HEK293 (cell line): ENCODE results near the gene LRP1B.

Experiments used
- CTCF ChIA-PET: fragments of 350-600 bp; formaldehyde crosslinking; extraction: SDS; loops from one replicate; lab custom pipeline; 2021; ENCODE audit warnings: antibody characterized with exemption; lab: Yijun Ruan, JAX
- POLR2A ChIA-PET: fragments of 300-600 bp; formaldehyde crosslinking; extraction: SDS; loops from one replicate; lab custom pipeline; 2020; ENCODE audit warnings: antibody characterized with exemption, inconsistent platforms; lab: Yijun Ruan, JAX
- H3K27ac ChIP-seq: fragments of 200-500 bp; sonication (Bioruptor generic); 2 replicates; pipeline ENCODE4 v1.5.1; 2014; ENCODE audit warnings: low read depth, low read length, control low read depth, inconsistent platforms; ENCODE audit errors: extremely low read depth
- H3K36me3 ChIP-seq, 2 experiments: fragments of 200-500 bp in 1 of 2; sonication (Bioruptor generic) in 1 of 2; 1 replicate in 1 of 2; 2 replicates in 1 of 2; pipeline ENCODE4 v1.5.1; 2014 to 2017; ENCODE audit warnings: inconsistent platforms in 2 of 2, low read length in 2 of 2; ENCODE audit not compliant: control insufficient read depth in 2 of 2, insufficient read depth in 1 of 2
- H3K4me1 ChIP-seq: fragments of 200-500 bp; sonication (Bioruptor generic); 2 replicates; pipeline ENCODE4 v1.5.1; 2014; ENCODE audit warnings: mild to moderate bottlenecking, low read length, inconsistent platforms; ENCODE audit not compliant: control insufficient read depth, insufficient read depth
- H3K4me3 ChIP-seq: 2 replicates; pipeline ENCODE4 v1.5.1; 2011; ENCODE audit warnings: low read depth, mild to moderate bottlenecking, control low read depth, low read length, moderate library complexity
- H3K9me3 ChIP-seq: fragments of 200-500 bp; sonication (Bioruptor generic); 2 replicates; pipeline ENCODE4 v1.5.1; 2014; ENCODE audit warnings: low read depth, low read length, inconsistent platforms; ENCODE audit not compliant: control insufficient read depth, insufficient read depth
- AEBP2 ChIP-seq: fragments of 450-650 bp; formaldehyde crosslinking; IDR thresholded peaks from 2 replicates; pipeline ENCODE4 v1.5.1; 2016; ENCODE audit warnings: missing biosample characterization, missing genetic modification characterization, borderline replicate concordance
- BCL11A ChIP-seq: fragments of 450-650 bp; formaldehyde crosslinking; IDR thresholded peaks from 2 replicates; pipeline ENCODE4 v1.5.1; 2016; ENCODE audit warnings: low read depth, missing biosample characterization, missing genetic modification characterization
- GLI4 ChIP-seq: fragments of 450-650 bp; formaldehyde crosslinking; IDR thresholded peaks from 2 replicates; pipeline ENCODE4 v1.5.1; 2016; ENCODE audit warnings: missing biosample characterization, missing genetic modification characterization
- PRDM2 ChIP-seq: fragments of 450-650 bp; formaldehyde crosslinking; IDR thresholded peaks from 2 replicates; pipeline ENCODE4 v1.5.1; 2016; ENCODE audit warnings: missing biosample characterization, missing genetic modification characterization, borderline replicate concordance
- YY2 ChIP-seq: fragments of 450-650 bp; formaldehyde crosslinking; IDR thresholded peaks from 2 replicates; pipeline ENCODE4 v1.5.1; 2016; ENCODE audit warnings: missing biosample characterization, missing genetic modification characterization
- ZFHX2 ChIP-seq: fragments of 450-650 bp; formaldehyde crosslinking; conservative IDR thresholded peaks from 2 replicates; pipeline ENCODE4 v1.5.1; 2016; ENCODE audit warnings: missing biosample characterization, missing genetic modification characterization
- ZNF214 ChIP-seq: fragments of 450-650 bp; formaldehyde crosslinking; IDR thresholded peaks from 2 replicates; pipeline ENCODE4 v1.5.1; 2017; ENCODE audit warnings: missing biosample characterization, mild to moderate bottlenecking, missing genetic modification characterization, borderline replicate concordance
- ZNF280D ChIP-seq: fragments of 450-650 bp; formaldehyde crosslinking; IDR thresholded peaks from 2 replicates; pipeline ENCODE4 v1.5.1; 2016; ENCODE audit warnings: missing biosample characterization, missing genetic modification characterization
- ZNF391 ChIP-seq: fragments of 450-650 bp; formaldehyde crosslinking; IDR thresholded peaks from 2 replicates; pipeline ENCODE4 v1.5.1; 2016; ENCODE audit warnings: low read depth, missing biosample characterization, missing genetic modification characterization, borderline replicate concordance
- ZNF571 ChIP-seq: fragments of 450-650 bp; formaldehyde crosslinking; IDR thresholded peaks from 2 replicates; pipeline ENCODE4 v1.5.0; 2017; ENCODE audit warnings: missing biosample characterization, missing genetic modification characterization
- ZNF580 ChIP-seq: fragments of 450-650 bp; formaldehyde crosslinking; IDR thresholded peaks from 2 replicates; pipeline ENCODE4 v1.5.1; 2016; ENCODE audit warnings: missing biosample characterization, missing genetic modification characterization
- ZNF600 ChIP-seq: fragments of 450-650 bp; formaldehyde crosslinking; IDR thresholded peaks from 2 replicates; pipeline ENCODE4 v1.5.1; 2016; ENCODE audit warnings: missing biosample characterization, missing genetic modification characterization
- ZNF660 ChIP-seq: fragments of 450-650 bp; IDR thresholded peaks from 2 replicates; pipeline ENCODE4 v1.5.1; 2018; ENCODE audit warnings: missing biosample characterization, mild to moderate bottlenecking, missing genetic modification characterization
- ZNF704 ChIP-seq: fragments of 450-650 bp; formaldehyde crosslinking; IDR thresholded peaks from 2 replicates; pipeline ENCODE4 v1.5.1; 2016; ENCODE audit warnings: missing biosample characterization, missing genetic modification characterization
- ZSCAN30 ChIP-seq: fragments of 450-650 bp; IDR thresholded peaks from 2 replicates; pipeline ENCODE4 v1.5.1; 2018; ENCODE audit warnings: missing biosample characterization, mild to moderate bottlenecking, missing genetic modification characterization, moderate library complexity

The LRP1B gene

GRCh38 chr2:140472676-140473075, 1658.1 kb downstream of the LRP1B start (continued):
- TF ChIP-seq ZNF280D, result no peak
- TF ChIP-seq PRDM2 (tag by site-specific recombination), result no peak

- POLR2A ChIA-PET, result no interaction called here
- CTCF ChIA-PET, result no interaction called here
- Histone ChIP-seq H3K9me3 (no peaks in the 10 kb centered on the region), H3K36me3 (no peaks in the 10 kb centered on the region), H3K4me1 (no peaks in the 10 kb centered on the region), H3K27ac (no peak overlapping the region), H3K4me3 (no peak overlapping the region)
- TF ChIP-seq ZFHX2 (tag by site-specific recombination) (no peak), ZNF704 (tag by site-specific recombination) (no peak), GLI4 (tag by site-specific recombination) (no peak), ZSCAN30 (tag by site-specific recombination) (no peak), ZNF391 (tag by site-specific recombination) (no peak), AEBP2 (tag by site-specific recombination) (no peak), BCL11A (tag by site-specific recombination) (no peak), ZNF660 (tag by site-specific recombination) (no peak), ZNF600 (no peak), ZNF580 (tag by site-specific recombination) (no peak), YY2 (tag by site-specific recombination) (no peak), ZNF571 (tag by site-specific recombination) (no peak), ZNF214 (tag by site-specific recombination) (no peak)
Observed at GRCh38 chr2:140465301-140465700, 1665.5 kb downstream of the LRP1B start.
